HG02852 (cell line): Measurements from ENCODE around the gene RAB8B.

Experiments
- ATAC-seq: cut with Tn5 transposase; IDR thresholded peaks from one replicate; pipeline ENCODE4 v1.9.1; 2021; ENCODE audit warnings: mild to moderate bottlenecking, moderate library complexity; ENCODE audit not compliant: unreplicated experiment

The RAB8B gene

DNA sequence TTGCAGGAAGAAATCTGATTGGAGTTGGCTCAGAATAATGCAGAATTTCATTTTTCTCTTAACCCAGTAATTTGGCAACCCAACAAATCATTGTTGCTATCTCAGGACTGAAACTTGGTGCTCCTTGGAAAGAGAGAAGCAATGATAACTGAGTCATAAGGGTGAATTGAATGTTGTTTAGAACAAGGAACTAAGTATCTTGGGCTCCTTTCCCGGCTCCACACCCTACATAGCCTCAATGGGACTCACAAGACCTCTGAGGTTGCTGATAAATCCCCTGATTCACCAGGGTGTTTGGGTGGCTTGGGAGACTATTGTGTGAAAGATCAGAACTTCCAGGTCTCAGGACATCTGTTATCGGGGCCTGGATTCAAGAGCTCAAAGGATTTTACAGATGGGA, 7.8 kb upstream of the RAB8B start:
- no peak for ATAC-seq

DNA sequence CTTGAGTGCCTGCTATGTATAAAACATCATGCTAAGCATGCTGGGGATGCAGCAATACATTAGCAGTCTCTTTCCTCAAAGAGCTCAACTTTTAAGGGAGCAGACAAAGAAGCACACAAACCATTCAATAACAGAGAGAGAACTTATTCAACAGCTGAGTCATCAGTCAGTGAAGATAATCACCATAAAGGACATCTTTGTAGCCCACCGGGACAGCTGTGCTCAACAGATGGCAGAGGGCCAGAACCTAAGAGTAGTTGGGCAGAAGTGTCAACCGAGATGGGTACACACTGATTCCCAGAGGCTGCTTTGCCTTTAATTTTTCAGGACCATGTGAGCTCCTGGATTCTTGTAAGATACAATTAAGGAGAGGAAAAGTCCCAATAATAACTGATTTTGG, 4.2 kb upstream of the RAB8B start:
- no peak for ATAC-seq

DNA sequence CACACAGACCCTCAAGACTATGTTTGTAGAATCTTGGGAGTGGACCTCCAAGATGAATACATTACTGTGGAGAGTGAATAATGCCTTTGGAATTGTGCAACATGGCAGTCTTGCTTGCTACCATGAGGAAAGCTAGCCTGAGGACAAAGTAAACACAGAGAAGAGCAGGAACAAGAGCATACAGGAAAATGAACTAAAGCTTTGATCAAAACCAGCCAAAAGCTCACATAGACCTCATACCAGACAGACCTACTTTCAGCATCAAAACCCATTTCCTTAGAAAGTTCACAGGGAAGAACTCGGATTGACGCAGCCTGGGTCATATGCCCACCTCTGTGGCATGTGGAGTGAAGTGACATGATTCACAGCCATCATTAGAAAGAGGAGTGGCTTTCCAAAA, 3.3 kb upstream of the RAB8B start:
- no peak for ATAC-seq

DNA sequence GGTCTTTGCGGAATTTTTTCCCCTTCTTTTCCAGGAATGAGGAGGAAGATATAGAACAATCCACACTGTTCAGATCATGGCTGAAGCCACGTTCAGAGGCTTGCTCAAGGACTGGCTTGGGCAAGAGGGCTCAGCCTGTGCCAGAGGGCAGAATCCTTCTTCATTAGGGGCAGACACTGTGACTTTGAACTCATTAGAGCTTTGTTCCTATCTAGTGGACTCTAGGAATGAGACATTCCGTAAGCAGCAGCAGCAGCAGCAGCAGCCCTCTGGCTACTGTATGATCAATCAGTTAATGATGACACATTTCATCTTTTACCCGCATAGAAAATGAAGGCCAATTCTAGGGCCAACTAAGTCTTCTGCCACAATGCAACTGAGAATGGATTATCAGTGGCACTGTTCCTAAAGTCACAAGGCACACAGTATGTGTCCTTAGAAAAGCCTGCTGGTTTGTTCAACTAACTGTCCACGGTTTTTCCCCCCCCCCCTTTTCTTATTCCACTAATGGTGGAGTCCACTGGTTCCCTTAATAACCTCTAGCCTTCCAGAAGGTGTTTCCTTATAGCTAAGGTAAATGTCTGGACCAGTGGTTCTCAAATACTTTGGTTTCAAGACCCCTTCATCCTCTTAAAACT, 1.7 kb upstream of the RAB8B start:
- no peak for ATAC-seq

DNA sequence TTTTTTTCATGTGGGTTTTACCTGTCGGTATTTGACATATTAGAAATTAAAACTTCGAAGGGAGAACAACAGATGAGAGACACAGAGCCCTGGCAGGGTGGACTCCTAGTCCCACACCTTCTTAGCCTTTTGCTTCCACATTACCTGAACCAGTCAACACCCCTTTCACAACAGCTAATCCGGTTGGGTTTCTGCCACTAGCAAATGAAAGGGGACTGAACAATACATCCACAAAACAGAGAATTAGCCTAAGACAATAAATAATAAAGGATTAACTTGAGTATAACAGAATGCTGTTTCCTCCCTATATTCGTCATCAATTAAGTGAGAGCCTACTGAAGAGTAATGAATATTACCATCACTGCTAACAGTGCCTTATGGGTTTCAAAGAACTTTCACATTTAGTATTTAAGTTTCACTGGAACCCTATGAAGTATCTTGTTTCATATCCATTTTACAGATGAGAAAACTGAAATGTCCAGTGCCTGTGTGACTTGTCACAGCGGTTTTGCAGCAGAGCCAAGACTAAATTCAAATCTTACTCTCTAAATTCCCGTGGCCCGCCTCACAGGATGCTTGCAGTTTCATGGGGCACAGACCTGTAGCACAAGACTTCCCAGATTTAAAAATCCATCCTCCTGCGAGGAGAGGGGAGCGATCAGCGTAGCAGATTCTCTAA, 1.0 kb upstream of the RAB8B start:
- ATAC-seq: no peak

DNA sequence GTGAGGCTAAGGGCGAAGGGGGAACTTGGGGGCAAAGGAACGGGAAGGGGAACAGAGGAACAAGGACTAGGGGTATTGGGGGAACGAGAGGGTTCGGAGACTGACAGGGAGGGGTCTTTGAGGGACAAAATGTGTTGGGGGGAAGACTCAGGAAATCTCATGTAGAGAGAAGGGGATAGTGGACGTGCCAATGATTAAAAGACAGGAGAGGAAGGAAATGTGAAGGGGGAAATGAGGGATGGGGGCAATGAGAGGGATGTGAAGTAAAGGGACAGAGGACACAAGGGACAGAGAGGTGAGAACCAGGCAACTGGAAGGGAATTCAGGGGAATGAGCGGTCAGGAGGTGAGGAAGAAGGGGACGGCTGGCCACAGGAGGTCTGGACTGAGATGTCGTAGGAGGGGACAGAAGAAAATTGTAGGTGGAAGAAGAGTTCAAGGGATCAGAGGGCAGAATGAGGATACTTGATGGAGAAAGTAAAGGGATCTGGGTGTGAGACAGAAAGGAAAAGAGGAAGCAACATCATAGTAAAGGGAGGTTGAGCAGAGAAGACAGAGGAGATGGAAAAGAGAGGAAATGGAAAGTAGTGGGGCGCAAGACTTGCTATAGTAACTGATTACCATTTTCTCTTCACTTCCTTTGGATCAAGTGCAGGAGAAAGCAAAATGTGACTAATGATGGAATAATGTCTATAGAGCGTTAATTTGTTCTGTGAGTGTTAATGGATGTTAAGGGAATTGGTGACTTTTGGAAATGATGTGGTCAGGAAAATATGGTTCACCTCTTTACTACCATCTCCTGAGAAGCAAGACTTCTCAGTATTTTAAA, 749 bp downstream of the RAB8B start:
- no peak for ATAC-seq

GRCh38 chr15:63190769-63191649, 1.6 kb downstream of the RAB8B start:
- no peak for ATAC-seq

DNA sequence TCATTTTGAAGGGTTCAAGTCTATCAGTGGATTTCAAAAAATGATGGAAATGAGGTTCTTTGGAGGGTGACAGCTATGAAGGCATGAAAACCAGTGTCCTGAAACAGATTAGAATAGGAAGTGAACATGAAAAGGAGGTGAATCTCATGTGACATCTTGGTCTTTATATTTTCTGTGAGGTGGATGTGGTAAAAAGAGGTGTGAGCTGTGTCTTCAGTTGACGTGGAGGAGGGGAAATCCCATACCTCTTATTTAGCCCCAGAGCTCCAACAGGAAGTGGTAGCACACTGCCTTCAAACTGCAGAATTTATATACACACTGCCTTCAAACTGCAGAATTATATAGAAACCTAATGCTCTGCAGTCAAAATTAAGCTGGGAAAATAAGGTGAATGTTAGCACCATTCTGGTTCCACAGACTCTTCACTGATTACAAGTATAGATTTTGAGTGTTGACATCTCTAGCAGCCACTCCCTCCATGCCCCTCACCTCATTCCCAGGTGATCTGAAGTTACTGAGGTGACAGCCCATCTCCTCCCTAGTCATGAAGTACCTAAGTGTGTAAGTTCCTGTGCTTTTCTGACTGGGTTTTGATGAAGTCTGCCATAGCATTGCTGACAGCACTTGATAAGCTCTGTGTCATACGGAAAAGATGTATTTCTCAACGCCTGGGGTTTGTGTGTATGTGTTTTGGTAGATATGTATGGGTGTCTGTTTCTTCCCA, 2.7 kb downstream of the RAB8B start:
- ATAC-seq: peak; percentile 37

DNA sequence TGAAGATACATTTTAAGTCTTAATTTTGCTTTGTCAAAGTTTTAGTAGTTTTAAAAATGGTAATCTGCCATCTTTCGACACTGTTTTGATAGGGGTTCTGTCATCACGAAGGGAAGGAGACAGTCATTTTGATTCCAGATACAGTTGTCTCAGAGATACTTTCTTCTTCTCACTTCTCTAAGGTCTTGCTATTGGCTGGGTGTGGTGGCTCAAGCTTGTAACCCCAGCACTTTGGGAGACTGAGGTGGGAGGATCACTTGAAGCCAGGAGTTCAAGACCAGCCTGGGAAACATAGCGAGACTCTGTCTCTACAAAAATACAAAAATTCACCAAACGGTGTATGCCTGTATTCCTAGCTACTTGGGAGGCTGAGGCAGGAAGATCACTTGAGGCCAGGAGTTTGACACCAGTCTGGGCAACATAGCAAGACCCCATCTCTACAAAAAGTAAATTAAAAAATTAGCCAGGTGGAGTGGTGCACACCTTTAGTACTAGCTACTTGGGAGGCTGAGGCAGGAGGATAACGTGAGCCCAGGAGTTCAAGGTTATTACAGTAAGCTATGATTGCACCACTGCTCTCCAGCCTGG, 3.3 kb downstream of the RAB8B start:
- ATAC-seq: no peak

- ATAC-seq: no peak
Measured at GRCh38 chr15:63194302-63194701, 4.9 kb downstream of the RAB8B start.

DNA sequence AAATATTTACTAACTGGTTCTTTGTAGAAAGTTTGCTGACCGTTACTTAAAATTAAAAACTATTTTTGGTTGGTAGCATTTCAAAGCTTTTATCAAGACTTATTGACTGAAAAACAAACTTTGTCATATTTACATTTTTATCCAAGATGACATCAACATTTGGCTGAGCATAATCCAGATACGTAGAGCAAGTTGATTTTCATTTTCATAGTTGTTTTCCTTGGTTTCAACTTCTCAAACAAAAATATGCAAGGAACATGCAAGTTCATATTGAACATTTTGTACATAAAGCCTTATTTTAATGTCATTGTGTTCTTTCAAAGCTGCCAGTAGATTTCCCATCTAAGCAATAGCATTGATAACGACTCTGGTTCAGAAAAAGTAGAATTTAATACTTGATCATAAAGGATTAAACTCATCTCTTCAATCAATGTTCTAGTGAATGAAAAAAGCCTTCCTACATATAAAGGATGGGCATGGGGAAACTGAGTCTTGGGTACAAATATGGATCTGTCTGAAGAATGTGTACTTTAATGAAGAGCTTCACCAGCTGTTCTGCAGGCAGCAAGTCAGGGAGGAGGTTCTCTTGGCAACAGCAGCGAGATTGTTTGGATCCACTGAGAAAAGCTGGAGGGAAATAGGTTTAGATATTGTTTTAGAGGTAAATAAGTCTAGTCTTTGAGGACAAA, 5.6 kb downstream of the RAB8B start:
- ATAC-seq: no peak

GRCh38 chr15:63195569-63196015, 6.2 kb downstream of the RAB8B start:
- no peak for ATAC-seq

DNA sequence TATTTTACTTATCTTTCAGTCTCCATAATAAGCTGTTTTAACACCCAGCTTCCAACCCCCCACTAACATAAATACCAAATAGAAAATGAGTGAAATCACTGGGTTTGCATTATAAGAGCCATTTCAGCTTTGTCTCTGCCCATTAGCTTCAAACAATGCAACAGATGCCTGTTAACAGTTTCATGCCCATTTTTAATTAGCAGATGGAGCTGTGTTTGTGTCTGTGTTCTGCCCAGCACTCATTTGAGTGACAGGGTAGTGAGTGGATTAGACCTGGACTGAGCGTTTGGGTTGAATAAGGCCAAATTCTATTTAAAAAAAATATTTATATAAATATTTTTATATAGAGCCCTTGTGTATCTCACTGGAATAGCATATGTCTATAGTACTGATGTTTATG, 7.4 kb downstream of the RAB8B start:
- ATAC-seq: no peak

- no peak for ATAC-seq
Measured at GRCh38 chr15:63197626-63198025, 8.2 kb downstream of the RAB8B start.

DNA sequence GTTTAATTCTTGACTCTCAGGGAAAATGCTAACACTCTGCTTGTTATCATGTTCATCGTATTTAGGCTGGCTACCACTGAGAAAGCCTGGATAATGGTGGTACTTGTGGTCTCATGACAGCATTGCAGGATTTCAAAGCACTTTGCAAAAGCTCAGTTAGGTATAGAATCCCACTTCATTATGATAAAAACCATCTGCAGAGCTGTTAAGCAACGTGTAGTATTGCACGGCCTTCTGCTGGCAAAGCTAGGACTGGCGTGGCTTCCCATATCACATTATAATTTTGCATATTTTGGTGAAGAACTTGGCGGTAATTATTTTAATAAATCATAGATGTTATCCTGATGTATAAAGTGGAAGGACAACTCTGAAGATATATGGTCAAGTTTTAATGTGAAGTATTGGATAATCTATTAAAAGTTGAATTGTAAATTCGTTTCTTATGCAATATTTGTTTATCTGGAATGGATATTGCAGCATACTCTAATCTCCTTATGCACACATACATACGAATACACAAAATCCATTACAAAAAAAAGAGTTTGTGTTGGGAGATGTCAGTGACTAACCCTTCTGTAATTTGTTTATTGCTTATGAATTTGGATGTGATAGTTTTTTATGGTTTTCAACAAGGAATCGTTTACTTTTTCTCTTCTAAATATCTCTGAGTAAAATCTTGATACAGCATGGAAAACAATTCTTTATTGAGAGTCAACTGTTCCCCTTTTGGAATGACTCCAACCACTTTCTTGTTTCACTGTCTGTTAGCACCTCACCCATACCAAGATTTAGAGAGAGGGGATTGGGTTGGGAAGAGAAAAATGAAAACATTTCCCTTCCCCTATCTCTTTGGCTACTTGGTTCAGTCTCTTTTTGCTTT, 9.2 kb downstream of the RAB8B start:
- ATAC-seq: no peak

GRCh38 chr15:63200464-63201249, 11.3 kb downstream of the RAB8B start:
- ATAC-seq: no peak

- ATAC-seq: no peak
Measured at GRCh38 chr15:63202861-63203260, 13.5 kb downstream of the RAB8B start.
